C1 segment of cervical spinal cord (tissue), 14 donors: Measurements from ENCODE around the gene IFNA14.
"Not testable (repeated sequence)": the region's sequence is repeated elsewhere in the genome, so short reads cannot be mapped to it uniquely, and the experiment has no call there.

Source experiments
- DNase-seq, 14 donors: peaks; one replicate each; lab custom pipeline; 2025; lab: John Stamatoyannopoulos, UW

IFNA14 gene

DNA sequence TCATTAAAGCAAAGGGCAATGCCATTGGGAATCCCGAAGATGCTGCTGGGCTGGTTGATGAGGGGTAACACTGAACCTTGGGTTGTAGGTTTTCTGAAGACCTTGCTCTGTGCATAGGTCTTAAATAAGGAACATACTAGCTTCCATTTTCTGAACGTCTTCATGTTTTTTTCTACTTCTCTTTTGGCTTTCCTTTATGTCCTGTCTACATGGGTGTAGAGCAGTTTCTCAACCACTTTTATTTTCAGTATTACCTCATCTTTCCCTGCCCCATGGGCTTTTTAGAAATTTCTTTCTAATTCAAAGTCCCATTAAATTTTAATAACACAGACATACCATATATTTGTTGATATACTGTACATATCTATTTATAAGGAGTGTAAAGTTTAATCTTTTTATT is at the start of gene IFNA14:
Gene IFNA14, minus strand, starts transcription at position 95 of the 400 bp plus-strand sequence. Its CDS starts 70 bp downstream, at position 25.
- DNase-seq: no peak

DNA sequence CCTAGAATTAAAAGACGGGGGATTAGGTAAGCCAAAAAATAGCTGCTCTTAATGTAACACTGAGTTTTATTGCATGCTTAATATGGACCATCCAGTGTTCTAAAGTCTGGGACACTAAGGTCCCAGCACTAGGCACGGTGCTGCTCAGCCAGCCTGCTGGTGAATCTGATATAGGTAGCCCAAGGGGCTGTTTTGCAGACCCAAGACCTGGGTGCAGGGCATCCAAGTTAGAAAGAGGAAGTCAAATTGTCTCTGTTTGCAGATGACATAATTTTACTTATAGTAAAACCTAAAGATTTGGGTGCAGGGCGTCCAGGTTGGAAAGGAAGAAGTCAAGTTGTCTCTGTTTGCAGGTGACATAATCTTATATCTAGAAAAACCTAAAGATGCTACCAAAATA is 47.5 kb upstream of the IFNA14 start:
- no peak for DNase-seq

- no peak for DNase-seq
Measured at GRCh38 chr9:21286659-21287058, 46.9 kb upstream of the IFNA14 start.

GRCh38 chr9:21286099-21286498 is 46.3 kb upstream of the IFNA14 start:
- DNase-seq: no peak

DNA sequence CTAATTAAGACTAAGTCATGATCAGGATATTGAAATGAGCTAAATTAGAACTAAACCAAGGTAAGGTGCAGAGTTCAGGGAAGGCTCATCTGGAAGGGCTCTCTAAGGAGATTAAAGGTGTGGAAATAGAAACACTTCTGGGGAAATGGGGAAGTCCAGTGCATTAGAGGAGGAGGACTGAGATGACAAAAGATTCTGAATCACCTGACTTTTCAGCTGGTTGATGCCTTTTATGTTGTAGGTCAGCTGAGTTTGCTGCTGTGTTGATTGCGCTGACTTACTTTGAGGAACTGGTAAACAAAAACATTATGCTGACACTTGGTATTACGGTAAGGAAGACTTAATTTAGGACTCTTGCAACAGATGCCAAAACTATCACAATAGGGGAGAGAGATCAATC is 41.5 kb upstream of the IFNA14 start:
- DNase-seq: no peak

GRCh38 chr9:21268347-21268657 is 28.5 kb upstream of the IFNA14 start:
- DNase-seq: no peak

DNA sequence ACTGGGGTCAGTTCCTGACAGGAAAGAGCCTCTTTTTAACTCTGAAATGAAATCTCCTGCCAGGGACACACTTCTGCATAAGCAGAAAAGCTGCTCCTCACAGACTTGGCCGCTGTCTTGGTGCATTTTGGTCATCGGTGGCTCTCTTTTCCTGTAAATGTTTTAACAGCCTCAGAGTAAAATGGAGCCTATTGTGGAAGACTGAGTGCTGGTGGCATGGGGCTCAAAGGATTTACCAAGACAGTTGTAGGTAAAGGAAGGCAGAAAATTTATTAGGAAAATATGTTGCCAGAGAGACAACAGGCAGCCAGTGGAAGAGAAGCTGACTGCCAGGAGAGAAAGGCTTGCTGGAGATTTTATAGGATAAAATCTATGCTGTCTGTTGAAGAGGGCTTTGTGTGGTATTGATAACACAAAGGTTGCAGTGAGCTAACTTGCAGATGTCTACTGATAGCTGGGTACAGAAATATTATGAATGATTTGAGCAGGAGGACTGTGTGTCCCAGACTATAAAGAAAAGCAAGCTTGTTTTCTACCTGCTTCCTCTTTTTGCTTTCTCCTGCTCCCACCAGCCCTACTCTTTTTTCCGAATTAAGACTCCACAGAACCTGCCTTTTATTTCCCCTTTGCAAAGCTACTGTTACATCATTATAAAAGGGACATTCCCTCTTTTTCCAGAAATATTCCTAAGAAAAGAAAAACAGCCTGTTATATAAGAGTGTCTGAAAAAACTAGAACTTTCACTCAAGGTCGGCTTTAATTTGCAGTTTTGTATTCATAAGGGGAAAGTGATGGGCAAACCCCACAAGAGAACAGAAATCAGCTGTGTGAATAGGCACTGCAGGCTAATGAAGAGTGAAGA is 27.9 kb upstream of the IFNA14 start:
- DNase-seq: peak in 3 of 14 donors; percentile 7 to 36 (median 15)

GRCh38 chr9:21266733-21267484 is 27.1 kb upstream of the IFNA14 start:
- DNase-seq: peak in 1 of 14 donors; percentile 36

GRCh38 chr9:21265421-21266189 is 25.8 kb upstream of the IFNA14 start:
- no peak for DNase-seq

DNA sequence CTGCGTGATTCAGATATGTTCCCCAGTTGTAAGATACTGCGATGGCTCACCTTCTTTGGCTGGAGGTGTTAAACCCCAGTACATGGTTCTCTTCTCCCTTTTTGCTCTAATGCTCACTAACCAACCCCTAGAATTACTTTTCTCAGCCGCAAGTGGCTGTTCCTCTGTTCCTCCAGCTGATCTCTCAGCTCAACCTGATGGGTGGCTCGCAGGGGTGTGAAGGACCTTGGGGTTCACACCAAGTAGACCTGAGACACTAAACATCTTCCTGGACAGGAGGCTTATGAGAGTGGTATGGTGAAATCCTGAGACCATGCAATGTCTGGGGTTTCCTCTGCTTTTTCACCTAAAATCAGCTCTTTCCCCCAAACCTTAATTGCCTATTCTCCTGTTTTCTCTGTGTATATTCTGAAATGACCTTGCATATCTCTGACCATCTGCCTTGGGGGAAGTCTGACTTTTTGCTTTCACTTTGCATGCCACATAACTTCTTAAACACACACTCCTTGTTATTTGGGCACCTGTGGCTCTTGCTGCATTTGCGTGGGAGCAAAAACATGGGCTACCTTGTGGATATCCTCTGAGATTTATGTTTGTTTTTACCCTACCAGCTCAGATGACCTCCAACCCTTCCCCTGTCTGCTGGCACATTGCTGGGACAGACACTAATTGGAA is 15.9 kb upstream of the IFNA14 start:
- DNase-seq: no peak

DNA sequence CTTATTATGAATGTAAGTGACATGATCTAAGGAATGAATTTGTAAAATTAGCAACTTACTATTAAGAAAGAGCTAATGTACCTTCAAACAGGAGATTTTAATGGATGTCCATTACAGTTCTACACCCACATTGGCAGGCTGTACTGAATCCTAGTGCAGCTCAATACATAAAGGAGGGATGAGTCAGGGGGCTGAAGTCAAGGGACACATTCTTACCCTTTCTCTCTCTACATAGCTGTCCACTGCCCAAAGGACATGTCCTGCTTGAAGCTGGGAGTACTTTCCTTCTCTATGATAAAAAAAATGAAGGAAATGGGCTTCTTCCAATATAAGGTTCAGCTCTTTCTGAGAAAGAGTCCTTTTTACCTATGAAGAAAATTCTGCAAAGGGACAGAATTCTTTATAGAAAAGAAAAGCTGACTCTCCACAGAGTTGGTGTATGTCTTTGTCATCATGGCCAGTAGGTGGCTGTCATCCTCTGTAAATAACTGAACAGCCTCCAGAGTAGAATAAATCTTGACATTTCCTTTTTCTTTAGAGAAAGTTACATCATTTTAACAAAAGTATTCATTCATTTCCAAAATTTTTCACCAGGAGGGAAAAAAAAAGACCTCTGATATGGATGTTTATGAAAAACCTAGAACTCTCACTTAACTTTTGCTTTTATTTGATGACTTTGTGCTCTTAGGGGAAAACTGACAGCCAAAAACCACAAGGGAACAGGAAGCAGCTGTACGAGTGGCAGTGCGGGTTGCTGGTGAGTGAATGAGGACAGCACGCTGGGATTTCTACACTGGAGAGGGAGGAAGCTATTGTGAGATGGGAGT is 13.1 kb upstream of the IFNA14 start:
- DNase-seq: peak in 4 of 14 donors; percentile 9 to 20 (median 9)

- DNase-seq: no peak
Measured at GRCh38 chr9:21251638-21252037, 11.8 kb upstream of the IFNA14 start.

- no peak for DNase-seq
Measured at GRCh38 chr9:21251190-21251589, 11.4 kb upstream of the IFNA14 start.

- no peak for DNase-seq
Measured at GRCh38 chr9:21244836-21245235, 5.0 kb upstream of the IFNA14 start.

GRCh38 chr9:21236360-21236714 is 3.5 kb downstream of the IFNA14 start:
- DNase-seq: not testable (repeated sequence)

DNA sequence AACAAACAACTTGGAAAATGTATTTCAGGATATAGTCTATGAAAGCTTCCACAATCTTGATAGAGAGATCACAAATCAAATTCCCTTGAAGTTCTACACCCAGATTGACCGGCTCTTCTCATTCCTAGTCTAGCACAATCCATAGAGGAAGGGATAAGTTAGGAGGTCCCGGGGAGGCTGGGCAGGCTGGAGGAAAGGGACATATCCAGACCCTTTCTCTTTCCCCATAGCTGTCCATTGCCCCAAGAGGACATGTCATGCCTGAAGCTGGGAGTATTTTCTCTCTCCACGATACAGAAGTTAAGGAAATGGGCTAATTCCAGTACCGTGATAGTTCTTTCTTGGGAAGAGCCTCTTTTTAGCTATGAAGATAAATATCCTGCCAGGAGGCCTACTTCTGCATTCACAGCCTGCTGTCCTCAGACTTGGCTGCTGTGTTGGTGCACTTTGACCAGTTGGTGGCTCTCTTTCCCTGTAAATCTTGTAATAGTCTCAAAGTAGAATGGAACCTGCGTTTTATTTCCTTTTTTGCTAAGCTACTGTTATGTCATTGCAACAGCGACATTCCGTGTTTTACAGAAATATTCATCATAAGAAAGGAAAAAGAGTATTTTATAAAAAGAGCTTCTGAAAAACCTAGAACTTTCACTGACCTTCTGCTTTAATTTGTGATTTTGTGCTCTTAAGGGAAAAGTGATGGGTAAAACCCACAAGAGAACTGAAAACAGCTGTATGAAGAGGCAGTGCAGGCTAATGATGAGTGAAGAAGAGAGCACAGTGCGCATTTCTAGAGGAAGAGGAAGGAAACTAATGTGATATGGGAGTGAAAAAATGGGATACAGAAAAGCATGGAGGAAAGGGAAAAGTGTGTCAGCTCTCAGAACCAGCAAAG is 4.1 kb downstream of the IFNA14 start:
- DNase-seq: not testable (repeated sequence)

DNA sequence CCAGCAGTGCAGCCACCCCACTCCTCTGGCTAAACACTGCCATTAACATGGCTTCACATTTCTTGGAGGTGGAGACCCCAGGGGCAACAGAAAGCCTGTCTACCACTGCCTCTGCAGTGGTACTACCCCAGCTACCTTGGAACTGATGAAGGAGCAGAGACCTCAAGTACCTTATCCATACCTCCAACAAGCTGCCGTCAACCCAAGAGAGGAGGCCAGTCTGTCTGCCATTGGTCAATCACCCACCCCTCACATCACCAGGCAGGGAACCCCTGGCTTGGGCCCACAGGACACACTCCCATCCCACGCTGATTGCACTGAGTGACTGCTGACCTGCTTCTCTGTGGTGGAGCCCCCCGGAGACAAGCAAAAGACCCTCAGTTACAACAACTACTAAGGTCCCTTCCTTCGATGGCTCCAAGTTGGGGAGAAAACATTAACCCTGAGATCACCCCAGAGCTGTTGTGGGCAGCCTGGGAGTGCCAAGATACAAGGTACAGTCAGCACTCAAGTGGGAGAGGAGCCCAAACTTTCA is 5.6 kb downstream of the IFNA14 start:
- DNase-seq: no peak

DNA sequence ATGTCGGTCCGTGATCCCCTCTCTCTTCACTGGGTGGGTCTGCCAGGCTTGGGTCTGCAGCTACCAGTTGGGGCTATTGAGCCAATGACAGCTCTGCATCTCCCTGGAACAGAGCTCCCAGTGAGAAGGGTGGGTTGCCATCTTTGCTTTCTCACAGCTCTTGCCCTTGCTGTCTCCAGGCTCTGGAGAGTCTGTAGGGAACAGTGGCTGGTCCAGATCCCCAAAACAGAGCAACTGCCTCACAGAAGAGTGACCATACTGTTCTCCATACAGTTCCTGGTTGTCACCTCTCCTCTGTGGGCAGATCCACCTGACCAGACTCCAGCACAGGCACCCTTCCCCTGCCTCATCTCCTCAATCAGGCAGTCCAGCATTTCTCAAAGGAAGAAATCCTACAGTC is 6.5 kb downstream of the IFNA14 start:
- no peak for DNase-seq

DNA sequence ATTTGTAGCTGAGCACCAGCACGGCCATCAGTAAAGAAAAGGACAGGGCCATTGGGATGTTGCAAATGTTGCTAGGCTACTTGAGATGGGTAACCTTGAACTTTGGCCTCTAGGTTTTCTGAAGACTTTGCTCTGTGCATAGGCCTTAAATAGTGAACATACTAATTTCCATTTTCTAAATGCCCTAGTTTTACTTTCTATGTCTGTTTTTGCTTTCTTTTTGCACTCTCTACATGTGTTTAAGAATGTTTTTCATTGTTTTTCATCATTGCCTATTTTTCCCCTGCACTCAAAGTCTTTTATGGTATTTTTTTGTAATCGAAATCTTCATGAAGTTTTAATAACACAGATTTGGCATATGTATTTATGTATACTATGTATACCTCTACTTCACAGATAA is 11.7 kb downstream of the IFNA14 start, which contains the start of gene IFNA17:
Gene IFNA17, minus strand, starts transcription at position 101 of the 400 bp plus-strand sequence. Its CDS starts 49 bp downstream, at position 52.
- DNase-seq: no peak
